OCI-LY1 (cell line): ENCODE data around the gene MLPH.

ENCODE experiments used
- H2AFZ ChIP-seq: fragments of 200-600 bp; sonication (generic), shearing (Covaris generic); 2 replicates; pipeline ENCODE4 v1.6.0; 2014; ENCODE audit warnings: antibody characterized with exemption, mild to moderate bottlenecking, low read length
- H3F3A ChIP-seq: fragments of 200-600 bp; sonication (generic), shearing (Covaris generic); 2 replicates; pipeline ENCODE4 v1.6.0; 2014; ENCODE audit warnings: mild to moderate bottlenecking, antibody characterized with exemption, low read length, moderate library complexity; ENCODE audit not compliant: insufficient read depth
- H3K27ac ChIP-seq: fragments of 200-600 bp; sonication (generic); 2 replicates; pipeline ENCODE4 v1.5.1; 2014; ENCODE audit warnings: low read length, mixed run types, mild to moderate bottlenecking, low read depth; ENCODE audit not compliant: poor library complexity, severe bottlenecking
- H3K27me3 ChIP-seq: fragments of 200-600 bp; sonication (generic); 2 replicates; pipeline ENCODE4 v1.6.0; 2014; ENCODE audit warnings: antibody characterized with exemption, mild to moderate bottlenecking, low read length, moderate library complexity; ENCODE audit not compliant: insufficient read depth
- H3K36me3 ChIP-seq: fragments of 200-600 bp; sonication (generic); 2 replicates; pipeline ENCODE4 v1.6.1; 2014; ENCODE audit warnings: mild to moderate bottlenecking, antibody characterized with exemption, low read length, moderate library complexity, mixed read lengths; ENCODE audit not compliant: insufficient read depth
- H3K4me1 ChIP-seq: fragments of 200-600 bp; sonication (generic); 2 replicates; pipeline ENCODE4 v1.5.1; 2014; ENCODE audit warnings: mild to moderate bottlenecking, low read length, moderate library complexity; ENCODE audit not compliant: insufficient read depth, severe bottlenecking
- H3K4me2 ChIP-seq: fragments of 200-600 bp; sonication (generic), shearing (Covaris generic); 2 replicates; pipeline ENCODE4 v1.6.1; 2014; ENCODE audit warnings: low read length
- H3K4me3 ChIP-seq: fragments of 200-600 bp; sonication (generic); 2 replicates; pipeline ENCODE4 v1.5.1; 2014; ENCODE audit warnings: low read length, low read depth, mild to moderate bottlenecking, mixed read lengths; ENCODE audit not compliant: poor library complexity, severe bottlenecking
- H3K79me2 ChIP-seq: fragments of 200-600 bp; shearing (Covaris generic); 2 replicates; pipeline ENCODE4 v1.6.1; 2016; ENCODE audit warnings: mixed run types, low read length, mixed read lengths; ENCODE audit not compliant: insufficient read depth
- H3K9ac ChIP-seq: fragments of 200-600 bp; sonication (generic), shearing (Covaris generic); 2 replicates; pipeline ENCODE4 v1.6.1; 2014; ENCODE audit warnings: mild to moderate bottlenecking, low read length, mixed read lengths
- H3K9me2 ChIP-seq: fragments of 200-600 bp; sonication (generic), shearing (Covaris generic); 2 replicates; pipeline ENCODE4 v1.6.1; 2014; ENCODE audit warnings: low read depth, mild to moderate bottlenecking, low read length, mixed read lengths
- H3K9me3 ChIP-seq: fragments of 200-600 bp; shearing (Covaris generic); 2 replicates; pipeline ENCODE4 v1.6.1; 2014; ENCODE audit warnings: low read length, mixed read lengths
- H4K20me1 ChIP-seq: fragments of 200-600 bp; sonication (generic), shearing (Covaris generic); 2 replicates; pipeline ENCODE4 v1.6.0; 2016; ENCODE audit warnings: mild to moderate bottlenecking, low read length; ENCODE audit not compliant: insufficient read depth
- CTCF ChIP-seq: fragments of 200-600 bp; sonication (generic), shearing (Covaris generic); IDR thresholded peaks from 2 replicates; pipeline ENCODE4 v1.5.1; 2017; ENCODE audit warnings: mild to moderate bottlenecking, antibody characterized with exemption, low read length, moderate library complexity, mixed read lengths
- EZH2 ChIP-seq: fragments of 200-600 bp; sonication (generic), shearing (Covaris generic); IDR thresholded peaks from 2 replicates; pipeline ENCODE4 v1.8.0; 2017; ENCODE audit warnings: borderline replicate concordance, mixed run types, mild to moderate bottlenecking, antibody characterized with exemption, low read length, moderate library complexity, mixed read lengths

The MLPH gene

DNA sequence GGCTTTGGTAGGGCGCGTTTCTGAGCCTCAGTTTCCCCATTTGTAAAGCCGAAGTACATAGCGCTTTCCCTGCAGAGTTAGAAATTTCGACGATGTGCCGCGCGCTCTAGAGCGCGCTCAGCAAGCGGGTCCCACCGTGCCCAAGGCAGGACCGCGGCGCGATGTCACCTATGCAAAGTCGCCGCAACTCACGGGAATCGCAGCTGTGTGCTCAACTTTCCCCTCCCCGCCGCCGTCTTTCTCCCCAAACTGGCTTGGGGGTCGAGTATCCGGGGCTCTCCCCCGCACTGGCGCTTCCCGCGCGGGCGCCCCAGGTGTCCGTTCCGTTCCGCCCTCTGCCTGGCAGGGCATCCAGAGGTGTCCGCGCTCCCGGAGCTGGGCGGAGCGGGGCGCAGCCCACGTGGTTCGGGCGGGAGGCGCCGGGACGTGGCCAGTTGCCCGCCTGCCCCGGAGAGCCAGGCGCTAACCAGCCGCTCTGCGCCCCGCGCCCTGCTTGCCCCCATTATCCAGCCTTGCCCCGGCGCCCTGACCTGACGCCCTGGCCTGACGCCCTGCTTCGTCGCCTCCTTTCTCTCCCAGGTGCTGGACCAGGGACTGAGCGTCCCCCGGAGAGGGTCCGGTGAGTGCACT lies at the start of gene MLPH:
MLPH (plus strand) TSS at position 433 of the 630 bp plus-strand sequence. CDS start 6,176 bp downstream, outside the sequence.
- Histone ChIP-seq H3F3A (no peaks in the 10 kb centered on the region), H3K4me3 (no peak within 1 kb of the TSS), H3K4me1 (no peaks in the 10 kb centered on the region), H3K9ac (no peak within 1 kb of the TSS), H3K27me3 (peaks cover 10% of the 10 kb centered on the region; the same call in 1 of the 2 replicates), H3K27ac (no peak within 1 kb of the TSS), H4K20me1 (no peaks in the 10 kb centered on the region), H3K36me3 (no peaks in the 10 kb centered on the region), H3K79me2 (no peaks in the 10 kb centered on the region), H3K4me2 (no peak within 1 kb of the TSS), H3K9me2 (no peaks in the 10 kb centered on the region), H2AFZ (no peak within 1 kb of the TSS), H3K9me3 (peaks cover 10% of the 10 kb centered on the region; the same call in 1 of the 2 replicates)
- TF ChIP-seq CTCF (no peak), EZH2 (no peak)

DNA sequence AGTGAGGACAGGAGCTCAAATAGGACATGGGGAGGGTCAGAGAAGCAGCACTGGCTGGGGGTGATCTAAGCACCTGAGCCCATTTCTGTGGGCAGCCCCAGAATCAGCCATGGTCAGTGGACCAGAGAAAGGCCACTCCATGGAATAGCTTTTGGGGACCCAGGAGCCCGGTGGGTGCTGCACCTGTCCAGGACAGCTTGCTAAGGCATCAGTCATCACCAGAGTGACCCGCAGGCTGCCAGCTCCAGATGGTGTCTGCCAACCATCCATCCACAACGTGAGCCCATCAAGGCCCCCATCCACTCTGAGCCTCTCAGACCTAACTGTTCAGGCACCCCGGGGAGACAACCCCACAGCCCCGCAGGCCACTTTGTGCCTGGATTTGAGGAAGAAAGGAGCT lies 49.5 kb upstream of the MLPH start:
- Histone ChIP-seq H3K4me1 (no peaks in the 10 kb centered on the region), H3K4me3 (no peak overlapping the region), H3K36me3 (no peaks in the 10 kb centered on the region), H3K9ac (no peak overlapping the region), H4K20me1 (no peaks in the 10 kb centered on the region), H2AFZ (no peak overlapping the region), H3K27me3 (no peaks in the 10 kb centered on the region), H3K79me2 (no peaks in the 10 kb centered on the region), H3F3A (no peaks in the 10 kb centered on the region), H3K9me2 (no peaks in the 10 kb centered on the region), H3K27ac (no peak overlapping the region), H3K4me2 (no peak overlapping the region), H3K9me3 (no peaks in the 10 kb centered on the region)
- TF ChIP-seq CTCF, result no peak
- no peak for TF ChIP-seq EZH2

DNA sequence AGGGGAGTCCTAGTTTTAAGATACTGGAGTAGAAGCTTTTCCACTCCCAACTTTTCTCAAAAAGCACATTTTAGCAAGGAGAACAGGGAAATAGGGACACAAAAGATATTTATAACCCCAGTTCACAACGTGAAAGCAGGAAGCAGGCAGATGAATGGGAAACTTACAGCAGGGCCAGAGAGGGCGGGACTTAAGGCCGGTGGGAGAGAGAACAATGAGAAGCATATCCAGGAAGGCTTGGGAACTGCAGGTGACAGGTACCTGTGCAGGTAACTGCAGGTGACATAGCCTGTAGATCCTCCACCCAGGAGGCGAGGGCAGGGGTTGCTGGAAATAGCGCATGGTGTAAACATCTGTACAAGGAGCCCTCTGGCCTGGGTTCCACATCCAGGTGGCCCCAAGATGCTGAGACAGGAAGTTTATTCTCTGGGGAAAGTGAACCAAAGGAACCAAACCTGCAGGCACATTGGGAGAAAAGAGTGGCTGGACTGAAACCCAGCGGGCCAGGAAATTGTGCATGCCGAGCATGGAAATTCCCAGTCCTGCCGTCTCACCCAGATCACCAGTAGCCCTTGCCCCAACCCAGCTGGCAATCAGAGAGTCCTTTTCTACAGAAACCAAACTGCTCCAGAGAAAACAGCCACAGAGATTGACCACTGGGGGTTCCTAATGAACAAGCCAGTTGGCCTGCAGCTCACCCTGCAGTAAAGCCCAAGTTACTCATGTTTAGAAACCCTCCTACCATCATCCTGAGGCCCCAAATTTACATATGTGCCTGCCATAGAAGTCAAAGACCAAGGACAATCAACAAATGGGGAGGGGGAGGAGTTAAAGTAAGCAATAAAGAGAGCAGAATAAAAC lies 48.7 kb upstream of the MLPH start:
- H3K4me1 ChIP-seq, result no peaks in the 10 kb centered on the region
- no peaks in the 10 kb centered on the region for H3K79me2 ChIP-seq
- no peak overlapping the region for H2AFZ ChIP-seq
- no peaks in the 10 kb centered on the region for H3K36me3 ChIP-seq
- H4K20me1 ChIP-seq, result no peaks in the 10 kb centered on the region
- H3K9me3 ChIP-seq, result no peaks in the 10 kb centered on the region
- no peaks in the 10 kb centered on the region for H3K27me3 ChIP-seq
- H3F3A ChIP-seq, result no peaks in the 10 kb centered on the region
- H3K9me2 ChIP-seq, result no peaks in the 10 kb centered on the region
- no peak overlapping the region for H3K27ac ChIP-seq
- H3K4me2 ChIP-seq, result no peak overlapping the region
- TF ChIP-seq CTCF (no peak), EZH2 (no peak)
- no peak overlapping the region for H3K4me3 ChIP-seq
- H3K9ac ChIP-seq, result no peak overlapping the region
